Measurements from ENCODE around the gene ULBP3.
"Not testable (repeated sequence)": the region's sequence is repeated elsewhere in the genome, so short reads cannot be mapped to it uniquely, and the experiment has no call there.

Gene ULBP3

DNA sequence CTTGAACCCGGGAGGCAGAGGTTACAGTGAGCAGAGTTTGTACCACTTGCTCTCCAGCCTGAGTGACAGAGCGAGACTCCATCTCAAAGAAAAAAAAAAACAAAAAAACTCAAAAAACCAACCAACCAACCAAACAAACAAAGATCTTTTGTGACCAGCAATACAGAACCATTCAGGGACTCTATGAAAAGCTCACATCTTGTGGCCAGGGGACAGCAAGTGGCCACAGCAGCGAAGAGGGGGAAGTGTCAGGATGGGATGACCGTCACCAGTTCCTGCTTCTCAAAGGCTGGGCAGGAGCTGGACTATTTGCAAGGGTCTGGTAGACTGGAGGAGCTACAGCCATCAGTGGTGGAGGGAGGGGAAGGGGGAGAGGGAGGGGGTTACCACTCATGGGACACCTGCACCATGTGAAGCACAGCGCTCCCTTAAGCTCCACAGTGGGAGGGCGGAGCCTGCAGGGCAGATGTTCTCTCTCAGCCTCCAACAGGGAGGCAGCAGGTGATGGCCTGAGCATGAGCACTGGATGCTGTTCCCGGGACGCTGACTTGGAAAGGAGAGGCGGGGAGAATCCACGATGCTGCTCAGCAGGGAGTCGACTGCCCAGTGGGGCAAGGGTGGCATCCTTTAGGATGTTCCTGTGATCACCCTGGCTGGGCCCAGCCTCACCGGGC, 19.7 kb upstream of the ULBP3 start:
- no peak overlapping the region for H3K27ac Mint-ChIP-seq

DNA sequence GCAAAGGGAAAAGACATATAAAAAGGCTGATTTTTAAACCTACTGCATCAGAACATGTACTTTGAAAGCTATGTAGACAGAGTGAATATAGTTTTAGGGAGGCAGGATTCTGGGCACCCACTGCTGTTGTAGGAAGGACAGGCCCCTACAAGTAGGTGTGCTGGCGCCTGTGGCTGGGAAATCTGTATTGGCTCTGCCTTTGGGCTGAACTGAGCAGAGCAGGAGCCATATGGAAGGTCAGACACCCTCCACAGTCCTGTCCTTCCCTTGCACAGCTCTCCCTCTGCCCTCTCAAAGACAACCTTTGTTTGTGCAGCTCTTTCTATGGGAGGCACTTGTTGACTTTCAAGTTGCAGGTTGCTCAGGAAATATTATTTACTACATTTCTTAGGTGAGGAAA, 18.4 kb upstream of the ULBP3 start:
- Mint-ChIP-seq H3K27ac (no peak overlapping the region), H3K4me3 (no peak overlapping the region), H3K36me3 (ENCODE audit: low read depth) (no peaks in the 10 kb centered on the region), H3K9me3 (no peaks in the 10 kb centered on the region), H3K4me1 (ENCODE audit: low read depth) (no peaks in the 10 kb centered on the region), H3K27me3 (ENCODE audit: low read depth) (peaks cover 15% of the 10 kb centered on the region)
- DNase-seq (ENCODE audit: low spot score): no peak

More for the DNA sequence above, 19.7 kb upstream of the ULBP3 start:
- H3K4me1 Mint-ChIP-seq (ENCODE audit: low read depth): no peaks in the 10 kb centered on the region
- DNase-seq (ENCODE audit: low spot score): no peak
- peaks cover 15% of the 10 kb centered on the region for H3K27me3 Mint-ChIP-seq (ENCODE audit: low read depth)
- H3K4me3 Mint-ChIP-seq: no peak overlapping the region
- H3K9me3 Mint-ChIP-seq: no peaks in the 10 kb centered on the region
- H3K36me3 Mint-ChIP-seq (ENCODE audit: low read depth): no peaks in the 10 kb centered on the region

DNA sequence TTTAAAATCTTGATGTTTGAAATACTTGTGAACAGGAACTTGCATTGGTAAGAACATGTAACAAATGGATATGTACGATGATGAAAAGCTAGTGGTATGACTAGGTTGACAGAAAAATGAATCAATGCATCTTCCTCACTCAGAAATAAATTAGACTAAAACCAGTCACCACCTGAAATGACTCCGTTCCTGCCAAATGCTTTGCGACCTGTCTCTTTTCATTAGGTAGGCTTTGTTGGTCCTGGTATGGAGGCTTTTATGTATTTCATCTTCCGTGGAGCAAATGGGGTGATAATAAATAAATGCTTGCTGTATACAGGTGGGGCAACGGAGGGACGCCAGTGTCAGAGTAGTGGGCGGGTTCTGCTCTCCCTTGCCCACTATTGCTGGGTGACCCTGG, 17.1 kb upstream of the ULBP3 start:
- Mint-ChIP-seq H3K4me3 (no peak overlapping the region), H3K27ac (no peak overlapping the region), H3K9me3 (no peaks in the 10 kb centered on the region), H3K27me3 (ENCODE audit: low read depth) (peaks cover 15% of the 10 kb centered on the region), H3K4me1 (ENCODE audit: low read depth) (no peaks in the 10 kb centered on the region), H3K36me3 (ENCODE audit: low read depth) (no peaks in the 10 kb centered on the region)
- no peak for DNase-seq (ENCODE audit: low spot score)

DNA sequence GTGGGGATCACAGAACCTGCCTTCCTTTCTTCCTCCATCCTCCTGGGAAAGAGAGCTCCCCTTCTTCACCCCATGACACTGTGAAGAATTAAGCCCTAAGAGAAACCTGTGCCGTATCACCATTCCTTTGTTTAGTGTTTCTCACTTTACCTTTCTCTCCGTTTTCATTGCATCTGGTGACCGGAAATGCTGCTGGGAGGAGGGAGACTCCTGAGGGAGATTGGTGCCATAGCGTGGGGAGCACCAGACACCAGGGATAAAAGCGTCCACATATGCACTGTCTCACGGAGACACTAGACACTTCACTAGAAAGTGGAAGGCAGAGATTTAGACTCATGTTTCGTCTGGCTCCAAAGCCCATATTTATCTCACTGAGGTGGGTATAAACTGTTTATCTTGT, 15.5 kb upstream of the ULBP3 start:
- H3K4me1 Mint-ChIP-seq (ENCODE audit: low read depth): peaks cover 9% of the 10 kb centered on the region
- no peaks in the 10 kb centered on the region for H3K9me3 Mint-ChIP-seq
- no peak overlapping the region for H3K4me3 Mint-ChIP-seq
- DNase-seq (ENCODE audit: low spot score): no peak
- no peaks in the 10 kb centered on the region for H3K36me3 Mint-ChIP-seq (ENCODE audit: low read depth)
- H3K27me3 Mint-ChIP-seq (ENCODE audit: low read depth): peaks cover 20% of the 10 kb centered on the region
- H3K27ac Mint-ChIP-seq: no peak overlapping the region

DNA sequence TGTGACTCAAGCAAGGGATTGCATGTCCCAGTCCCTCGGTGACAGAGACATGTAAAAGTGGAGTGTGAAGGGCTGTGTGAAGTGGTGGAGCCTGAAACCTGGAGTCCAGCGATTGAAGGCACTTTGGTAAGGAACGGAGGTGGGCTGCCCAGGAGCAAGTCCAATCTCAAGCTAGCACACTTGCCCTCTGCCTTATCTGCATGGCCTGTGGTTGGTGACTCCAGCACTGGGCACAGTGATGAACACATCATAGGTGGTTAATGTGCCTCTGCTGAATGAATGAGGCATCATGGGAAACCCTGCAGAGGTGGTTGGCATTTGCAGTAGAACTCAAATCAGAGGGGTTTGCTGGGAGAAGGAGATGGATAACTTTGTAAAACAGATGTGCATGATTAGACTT, 14.9 kb upstream of the ULBP3 start:
- DNase-seq (ENCODE audit: low spot score): no peak
- Mint-ChIP-seq H3K4me3 (no peak overlapping the region), H3K27me3 (ENCODE audit: low read depth) (peaks cover 21% of the 10 kb centered on the region), H3K9me3 (no peaks in the 10 kb centered on the region), H3K36me3 (ENCODE audit: low read depth) (no peaks in the 10 kb centered on the region), H3K27ac (no peak overlapping the region), H3K4me1 (ENCODE audit: low read depth) (peaks cover 13% of the 10 kb centered on the region)

DNA sequence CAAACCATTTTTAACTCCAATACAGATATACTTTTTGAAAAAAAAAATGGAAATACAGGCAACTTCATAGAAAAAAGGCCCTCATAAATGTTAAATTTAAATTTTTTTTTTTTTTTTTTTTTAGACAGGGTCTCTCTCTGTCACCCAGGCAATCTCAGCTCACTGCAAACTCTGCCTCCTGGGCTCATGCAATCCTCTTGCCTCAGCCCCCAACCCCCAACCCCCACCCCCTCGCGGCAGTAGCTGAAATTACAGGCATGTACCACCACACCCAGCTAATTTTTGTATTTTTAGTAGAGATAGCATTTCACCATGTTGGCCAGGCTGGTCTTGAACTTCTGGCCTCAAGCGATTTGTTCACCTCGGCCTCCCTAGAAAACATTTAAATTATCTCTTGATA, 12.8 kb upstream of the ULBP3 start:
- no peak for DNase-seq (ENCODE audit: low spot score)
- peaks cover 17% of the 10 kb centered on the region for H3K4me1 Mint-ChIP-seq (ENCODE audit: low read depth)
- no peak overlapping the region for H3K4me3 Mint-ChIP-seq
- H3K9me3 Mint-ChIP-seq: no peaks in the 10 kb centered on the region
- H3K27ac Mint-ChIP-seq: no peak overlapping the region
- H3K27me3 Mint-ChIP-seq (ENCODE audit: low read depth): peaks cover 25% of the 10 kb centered on the region
- no peaks in the 10 kb centered on the region for H3K36me3 Mint-ChIP-seq (ENCODE audit: low read depth)

DNA sequence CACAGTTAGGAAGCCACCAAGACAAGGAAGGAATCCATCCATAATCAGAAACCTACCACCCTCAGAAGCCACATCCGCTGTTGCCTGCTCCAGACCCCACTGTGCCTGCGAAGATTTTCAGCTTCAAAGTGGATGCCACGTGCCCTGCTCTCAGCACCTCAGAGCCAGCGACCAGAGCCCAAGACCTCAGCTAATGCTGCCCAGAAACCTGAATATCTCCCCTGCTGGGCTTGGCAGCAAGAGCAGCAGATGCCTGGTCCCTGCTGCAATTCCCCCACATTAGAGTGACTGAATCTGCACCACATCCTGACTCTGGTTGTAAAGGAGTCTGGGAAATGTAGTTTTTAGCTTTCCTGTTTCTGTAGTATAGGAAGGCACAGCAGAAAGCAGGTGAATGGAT, 10.7 kb upstream of the ULBP3 start:
- peak overlapping the region; percentile 32 for H3K4me3 Mint-ChIP-seq
- no peaks in the 10 kb centered on the region for H3K36me3 Mint-ChIP-seq (ENCODE audit: low read depth)
- DNase-seq (ENCODE audit: low spot score): no peak
- no peak overlapping the region for H3K27ac Mint-ChIP-seq
- peaks cover 39% of the 10 kb centered on the region for H3K27me3 Mint-ChIP-seq (ENCODE audit: low read depth)
- H3K9me3 Mint-ChIP-seq: no peaks in the 10 kb centered on the region
- peaks cover 21% of the 10 kb centered on the region for H3K4me1 Mint-ChIP-seq (ENCODE audit: low read depth)

DNA sequence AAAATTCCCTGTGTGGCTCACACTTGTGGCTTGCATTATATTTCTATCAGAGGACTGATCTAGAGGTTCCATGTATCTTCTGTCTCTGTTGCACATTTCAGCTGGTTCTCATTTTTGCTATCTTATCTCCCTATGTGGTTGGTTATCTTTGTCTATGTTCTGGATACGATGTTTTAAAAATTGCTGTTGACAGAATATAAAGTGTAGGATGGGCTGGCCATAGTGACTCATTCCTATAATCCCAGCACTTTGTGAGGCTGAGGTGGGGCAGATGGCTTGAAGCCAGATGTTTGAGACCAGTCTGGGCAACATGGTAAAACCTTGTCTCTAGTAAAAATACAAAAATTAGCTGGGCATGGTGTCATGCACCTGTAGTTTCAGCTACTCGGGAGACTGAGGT, 9.9 kb upstream of the ULBP3 start:
- H3K9me3 Mint-ChIP-seq: no peaks in the 10 kb centered on the region
- no peak overlapping the region for H3K4me3 Mint-ChIP-seq
- H3K27ac Mint-ChIP-seq: no peak overlapping the region
- no peaks in the 10 kb centered on the region for H3K36me3 Mint-ChIP-seq (ENCODE audit: low read depth)
- peaks cover 47% of the 10 kb centered on the region for H3K27me3 Mint-ChIP-seq (ENCODE audit: low read depth)
- DNase-seq (ENCODE audit: low spot score): no peak
- H3K4me1 Mint-ChIP-seq (ENCODE audit: low read depth): peaks cover 21% of the 10 kb centered on the region

DNA sequence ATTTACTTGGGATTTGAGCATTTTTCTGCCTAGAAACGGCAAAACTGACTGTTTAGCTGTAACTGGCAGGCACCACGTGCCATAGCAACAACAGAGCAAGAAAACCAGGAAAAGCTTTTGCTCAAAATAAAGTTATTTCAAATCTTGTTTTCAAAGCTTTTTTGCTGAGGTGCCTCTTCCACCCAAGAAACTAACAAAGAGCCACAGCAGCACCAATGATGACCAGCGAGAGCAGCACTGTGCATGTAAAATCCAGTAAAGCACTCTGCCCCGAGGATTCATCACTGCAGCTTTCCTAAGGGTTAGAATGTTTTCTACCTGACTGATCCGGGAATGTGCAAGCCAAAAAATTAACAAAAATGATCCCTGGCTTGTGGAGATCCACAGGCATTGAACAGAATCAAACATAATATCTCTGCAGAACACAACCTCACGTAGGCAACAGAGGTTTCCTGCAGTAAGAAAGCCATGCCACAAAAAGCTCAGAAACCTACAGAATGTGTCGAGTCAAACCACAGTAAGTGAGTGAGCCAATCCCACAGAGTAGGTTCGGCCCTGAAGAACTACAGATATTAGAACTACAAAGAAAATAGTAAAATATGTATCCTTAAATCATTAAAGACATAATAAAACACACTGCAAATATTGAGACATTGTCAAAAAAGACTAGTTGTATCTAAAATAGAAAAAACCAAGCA, 7.4 kb upstream of the ULBP3 start:
- Mint-ChIP-seq H3K27ac (peak overlapping the region; percentile 39), H3K4me1 (ENCODE audit: low read depth) (peaks cover 28% of the 10 kb centered on the region), H3K4me3 (peak overlapping the region; percentile 19), H3K9me3 (no peaks in the 10 kb centered on the region), H3K27me3 (ENCODE audit: low read depth) (peaks cover 58% of the 10 kb centered on the region), H3K36me3 (ENCODE audit: low read depth) (no peaks in the 10 kb centered on the region)
- DNase-seq (ENCODE audit: low spot score): peak; percentile 20

DNA sequence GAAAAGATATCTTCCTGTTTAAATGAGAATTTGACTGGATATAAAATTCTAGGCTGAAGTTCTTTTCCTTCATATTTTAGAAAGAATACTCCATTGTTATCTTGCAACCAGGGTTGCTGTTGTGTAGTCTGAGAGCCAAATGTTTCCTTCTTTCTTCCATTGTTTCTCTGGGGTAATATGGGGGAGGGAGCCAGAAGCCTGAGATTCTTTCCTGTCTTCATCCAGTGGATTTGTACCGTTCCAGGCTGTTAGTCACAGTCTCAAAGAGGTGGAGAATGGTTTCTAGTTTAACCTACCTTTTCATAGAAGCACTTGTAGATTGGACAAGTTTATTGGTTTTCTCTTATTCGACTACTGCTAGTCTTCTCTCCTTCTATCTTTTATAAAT, 6.1 kb upstream of the ULBP3 start:
- H3K36me3 Mint-ChIP-seq (ENCODE audit: low read depth): no peaks in the 10 kb centered on the region
- H3K27ac Mint-ChIP-seq: no peak overlapping the region
- no peak overlapping the region for H3K4me3 Mint-ChIP-seq
- H3K4me1 Mint-ChIP-seq (ENCODE audit: low read depth): peaks cover 29% of the 10 kb centered on the region
- H3K27me3 Mint-ChIP-seq (ENCODE audit: low read depth): peaks cover 53% of the 10 kb centered on the region
- H3K9me3 Mint-ChIP-seq: no peaks in the 10 kb centered on the region
- DNase-seq (ENCODE audit: low spot score): no peak

DNA sequence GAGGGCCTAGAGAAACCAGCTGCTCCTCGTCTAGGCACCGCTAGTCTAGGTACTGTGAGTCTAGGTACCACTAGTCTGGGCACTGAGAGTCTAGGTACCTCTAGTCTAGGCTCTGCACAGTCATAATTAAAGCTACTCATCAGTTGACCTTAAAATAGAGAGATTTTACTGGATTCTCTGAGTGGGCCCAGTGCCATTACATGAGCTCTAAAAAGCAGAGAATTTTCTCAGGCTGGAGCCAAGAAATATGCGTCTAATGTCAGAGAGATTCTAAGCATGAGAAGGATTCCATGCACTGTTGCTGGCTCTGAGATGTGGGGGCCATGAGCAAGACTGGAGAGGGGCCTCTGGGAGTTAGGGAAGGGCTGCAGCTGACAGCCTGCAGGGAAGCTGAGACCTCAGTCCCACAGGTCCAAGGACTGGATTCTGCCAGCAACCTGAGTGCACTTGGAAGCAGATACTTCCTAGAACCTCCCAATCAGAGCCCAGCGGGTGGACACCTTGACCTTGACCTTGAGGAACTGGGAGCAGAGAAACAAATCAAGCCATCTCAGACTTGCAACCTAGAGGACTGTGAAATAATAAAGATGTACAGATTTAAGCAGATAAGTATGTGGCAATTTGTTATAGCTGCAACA, 5.6 kb upstream of the ULBP3 start:
- not testable (repeated sequence) for H3K36me3 Mint-ChIP-seq (ENCODE audit: low read depth)

DNA sequence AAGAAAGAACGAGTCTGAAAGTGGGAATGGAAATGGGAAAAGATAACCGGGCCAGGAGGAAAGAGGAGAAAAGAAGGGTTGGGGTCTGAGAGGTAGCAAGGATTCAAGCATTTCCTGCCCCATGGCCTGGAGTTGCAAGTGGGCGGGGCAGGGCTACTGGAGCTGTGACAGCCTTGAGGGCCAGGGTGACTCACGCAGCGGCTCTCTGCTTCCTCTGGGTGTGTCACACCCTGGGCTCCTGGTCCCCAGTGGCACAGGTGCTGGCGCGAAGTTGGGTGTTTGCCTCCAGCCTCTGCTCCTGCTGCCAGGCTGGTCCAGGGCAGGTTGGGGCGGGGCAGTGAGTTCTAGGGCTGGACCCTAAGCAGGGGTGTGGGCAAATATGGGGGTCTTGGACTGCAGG, 3.3 kb upstream of the ULBP3 start:
- H3K9me3 Mint-ChIP-seq: no peaks in the 10 kb centered on the region
- H3K4me3 Mint-ChIP-seq: no peak overlapping the region
- DNase-seq (ENCODE audit: low spot score): peak; percentile 40

More for the DNA sequence above, 5.6 kb upstream of the ULBP3 start:
- not testable (repeated sequence) for H3K27ac Mint-ChIP-seq; H3K4me3 Mint-ChIP-seq; H3K9me3 Mint-ChIP-seq; DNase-seq (ENCODE audit: low spot score)
- Mint-ChIP-seq H3K27me3 (ENCODE audit: low read depth) (peaks cover 50% of the 10 kb centered on the region), H3K4me1 (ENCODE audit: low read depth) (peaks cover 25% of the 10 kb centered on the region)

DNA sequence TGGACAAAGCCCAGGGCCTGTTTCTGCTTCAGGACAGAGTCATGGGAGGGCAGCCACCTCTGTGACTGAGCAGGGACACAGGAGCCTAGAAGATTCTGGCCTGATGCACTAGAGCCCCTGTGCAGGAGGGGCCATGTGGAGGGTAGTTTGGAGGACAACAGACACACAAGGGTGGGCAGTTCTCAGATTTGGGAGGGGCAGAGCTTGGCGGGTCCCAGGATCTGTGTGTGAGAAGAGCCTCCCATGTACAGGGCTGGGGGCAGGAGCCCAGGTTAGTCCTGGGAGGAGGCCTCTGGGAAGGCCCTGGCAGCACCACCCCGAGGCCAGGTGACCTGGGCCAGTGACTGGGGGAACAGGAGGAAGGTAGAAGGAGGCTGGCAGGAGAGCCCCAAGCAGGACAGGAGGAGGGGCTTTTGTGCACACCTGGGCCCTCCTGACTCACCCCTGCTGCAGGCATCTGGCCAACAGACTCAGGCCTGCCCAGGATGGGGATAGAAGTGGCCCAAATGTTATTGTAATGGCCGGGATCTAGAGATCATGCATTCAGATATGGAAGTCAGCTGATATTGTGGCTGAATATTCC, 1.4 kb upstream of the ULBP3 start:
- Mint-ChIP-seq H3K27me3 (ENCODE audit: low read depth) (peaks cover 45% of the 10 kb centered on the region), H3K4me1 (ENCODE audit: low read depth) (peaks cover 17% of the 10 kb centered on the region), H3K36me3 (ENCODE audit: low read depth) (no peaks in the 10 kb centered on the region), H3K9me3 (no peaks in the 10 kb centered on the region), H3K4me3 (no peak overlapping the region), H3K27ac (no peak overlapping the region)
- no peak for DNase-seq (ENCODE audit: low spot score)

More for the DNA sequence above, 3.3 kb upstream of the ULBP3 start:
- Mint-ChIP-seq H3K4me1 (ENCODE audit: low read depth) (peaks cover 23% of the 10 kb centered on the region), H3K27me3 (ENCODE audit: low read depth) (peaks cover 50% of the 10 kb centered on the region), H3K27ac (peak overlapping the region; percentile 35), H3K36me3 (ENCODE audit: low read depth) (no peaks in the 10 kb centered on the region)

DNA sequence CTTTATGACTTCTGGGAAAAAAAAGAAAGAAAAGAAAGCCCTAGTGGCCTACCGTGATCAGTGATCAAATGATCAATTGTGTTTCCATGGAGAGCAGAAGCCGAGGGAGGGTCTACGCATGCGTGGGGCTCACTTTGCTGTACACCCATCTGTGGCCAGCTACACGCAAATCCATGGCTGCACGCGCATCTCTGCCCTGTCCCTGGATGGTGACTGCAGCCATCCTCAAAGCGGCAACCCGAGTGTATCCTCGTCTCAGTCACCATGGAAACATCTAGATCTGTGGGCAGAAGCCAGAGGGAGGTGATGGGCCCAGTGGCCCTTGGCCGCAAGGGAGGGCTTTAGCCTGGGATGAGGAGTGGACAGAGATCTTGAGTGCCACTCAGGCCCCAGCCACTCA, 785 bp upstream of the ULBP3 start:
- no peak for DNase-seq (ENCODE audit: low spot score)
- Mint-ChIP-seq H3K4me1 (ENCODE audit: low read depth) (peaks cover 17% of the 10 kb centered on the region), H3K27me3 (ENCODE audit: low read depth) (peaks cover 40% of the 10 kb centered on the region), H3K36me3 (ENCODE audit: low read depth) (no peaks in the 10 kb centered on the region), H3K9me3 (no peaks in the 10 kb centered on the region), H3K27ac (no peak overlapping the region), H3K4me3 (peak overlapping the region; percentile 4)

All from T-helper 2 cell treated with Interferon-gamma antibody and Interleukin-4, amounts not matched to agents 5 μg/mL and 100 μg/mL, for 36 hours (primary cell).